A549 (cell line): ENCODE data around the gene HPCAL1.

ENCODE experiments used
- CTCF ChIP-seq: fragments of >200 bp; sonication (Bioruptor Twin); formaldehyde crosslinking; IDR thresholded peaks from 3 replicates; pipeline ENCODE4 v1.5.1; 2016
- REST ChIP-seq: fragments of 200-600 bp; sonication (generic); IDR thresholded peaks from 2 replicates; pipeline ENCODE4 v1.6.1; 2016; ENCODE audit warnings: antibody characterized with exemption, mild to moderate bottlenecking, moderate library complexity
- RFX5 ChIP-seq: fragments of 450-650 bp; IDR thresholded peaks from 2 replicates; pipeline ENCODE4 v1.7.1; 2014; ENCODE audit warnings: antibody characterized with exemption, mild to moderate bottlenecking, moderate library complexity

- TF ChIP-seq RFX5 (no peak), CTCF (no peak), REST (no peak)
Measured at GRCh38 chr2:10439185-10439879, 136.6 kb downstream of the HPCAL1 start.
